WTC11 (cell line): ENCODE measurements around the gene FRS2. TPM values are rescaled to one million over a fixed set of nuclear protein-coding genes. Genes with fewer than 3 reads are reported as not detected.

Experiments used
- ATAC-seq: fragments of 200-7000 bp; cut with Tn5 transposase; 2 replicates; pipeline ENCODE4 v1.10.0; 2021; ENCODE audit warnings: mild to moderate bottlenecking, moderate library complexity
- CTCF ChIA-PET: fragments of 300-600 bp; sonication (Branson Sonifier 250); formaldehyde crosslinking; loops from one replicate; lab custom pipeline; 2021; ENCODE audit warnings: antibody characterized with exemption; lab: Charles Lee
- POLR2A ChIA-PET: fragments of 350-600 bp; sonication (Branson Sonifier 250); formaldehyde crosslinking; loops from one replicate; lab custom pipeline; 2021; ENCODE audit warnings: antibody characterized with exemption; lab: Charles Lee
- DNase-seq: peaks from one replicate; pipeline ENCODE4 v3.0.0; 2021; ENCODE audit warnings: low spot score
- H3K27ac Mint-ChIP-seq: 2 replicates; pipeline ENCODE4 v1.8.0; 2021; ENCODE audit warnings: mixed read lengths
- H3K27me3 Mint-ChIP-seq: 2 replicates; pipeline ENCODE4 v1.8.0; 2021; ENCODE audit warnings: low read depth, mild to moderate bottlenecking, moderate library complexity, mixed read lengths
- H3K36me3 Mint-ChIP-seq: 2 replicates; pipeline ENCODE4 v1.8.0; 2021; ENCODE audit warnings: mixed read lengths
- H3K4me1 Mint-ChIP-seq: 2 replicates; pipeline ENCODE4 v1.8.0; 2022; ENCODE audit warnings: mixed read lengths
- H3K4me3 Mint-ChIP-seq: 2 replicates; pipeline ENCODE4 v1.8.0; 2021; ENCODE audit warnings: mild to moderate bottlenecking, moderate library complexity, mixed read lengths
- H3K9me3 Mint-ChIP-seq: 2 replicates; pipeline ENCODE4 v1.8.0; 2021; ENCODE audit warnings: mixed read lengths
- CREB1 ChIP-seq: sonication (generic); formaldehyde crosslinking; IDR thresholded peaks from 2 replicates; pipeline ENCODE4 v1.8.0; 2023; ENCODE audit warnings: mild to moderate bottlenecking, missing genetic modification reagents
- EMX1 ChIP-seq: fragments of 250-450 bp; sonication (Bioruptor Pico); IDR thresholded peaks from 2 replicates; pipeline ENCODE4 v1.8.0; 2021; ENCODE audit warnings: mild to moderate bottlenecking
- ERG ChIP-seq: fragments of 250-450 bp; sonication (Bioruptor Pico); IDR thresholded peaks from 2 replicates; pipeline ENCODE4 v1.8.0; 2021; ENCODE audit warnings: mild to moderate bottlenecking
- FOXJ3 ChIP-seq: sonication (generic); formaldehyde crosslinking; IDR thresholded peaks from 2 replicates; pipeline ENCODE4 v1.9.0; 2021; ENCODE audit warnings: missing genetic modification reagents, mild to moderate bottlenecking, borderline replicate concordance
- GABPB1 ChIP-seq: sonication (generic); formaldehyde crosslinking; IDR thresholded peaks from 2 replicates; pipeline ENCODE4 v1.8.1; 2023; ENCODE audit warnings: mild to moderate bottlenecking, missing genetic modification reagents
- GRHL2 ChIP-seq: fragments of 250-450 bp; sonication (Bioruptor Pico); IDR thresholded peaks from 2 replicates; pipeline ENCODE4 v1.8.0; 2022; ENCODE audit warnings: mild to moderate bottlenecking, moderate library complexity; ENCODE audit not compliant: insufficient replicate concordance, severe bottlenecking
- GTF2I ChIP-seq: fragments of 250-450 bp; sonication (Bioruptor Pico); conservative IDR thresholded peaks from 2 replicates; pipeline ENCODE4 v1.4.0; 2021; ENCODE audit warnings: mild to moderate bottlenecking
- JUN ChIP-seq: sonication (generic); formaldehyde crosslinking; IDR thresholded peaks from 2 replicates; pipeline ENCODE4 v1.8.0; 2023; ENCODE audit warnings: mild to moderate bottlenecking, missing genetic modification reagents
- MYBL2 ChIP-seq: sonication (generic); formaldehyde crosslinking; IDR thresholded peaks from 2 replicates; pipeline ENCODE4 v1.8.1; 2023; ENCODE audit warnings: mild to moderate bottlenecking, moderate library complexity, missing genetic modification reagents
- RELA ChIP-seq: sonication (generic); formaldehyde crosslinking; IDR thresholded peaks from 2 replicates; pipeline ENCODE4 v1.8.1; 2022; ENCODE audit warnings: missing genetic modification reagents, mild to moderate bottlenecking, borderline replicate concordance
- SMAD3 ChIP-seq: sonication (generic); formaldehyde crosslinking; IDR thresholded peaks from 2 replicates; pipeline ENCODE4 v1.8.0; 2022; ENCODE audit warnings: missing genetic modification reagents, mild to moderate bottlenecking, borderline replicate concordance
- SMAD4 ChIP-seq: sonication (generic); formaldehyde crosslinking; IDR thresholded peaks from 2 replicates; pipeline ENCODE4 v1.8.0; 2022; ENCODE audit warnings: mild to moderate bottlenecking, missing genetic modification reagents
- TEAD4 ChIP-seq: sonication (generic); formaldehyde crosslinking; IDR thresholded peaks from 2 replicates; pipeline ENCODE4 v1.8.0; 2022; ENCODE audit warnings: mild to moderate bottlenecking, missing genetic modification reagents
- TP53 ChIP-seq: sonication (generic); formaldehyde crosslinking; IDR thresholded peaks from 2 replicates; pipeline ENCODE4 v1.8.1; 2023; ENCODE audit warnings: mild to moderate bottlenecking, missing genetic modification reagents
- USF2 ChIP-seq: sonication (generic); formaldehyde crosslinking; IDR thresholded peaks from 2 replicates; pipeline ENCODE4 v1.8.1; 2023; ENCODE audit warnings: mild to moderate bottlenecking, missing genetic modification reagents, moderate library complexity
- ZBTB43 ChIP-seq: sonication (generic); formaldehyde crosslinking; IDR thresholded peaks from 2 replicates; pipeline ENCODE4 v1.8.1; 2023; ENCODE audit warnings: mild to moderate bottlenecking, missing genetic modification reagents
- ZNF219 ChIP-seq: sonication (generic); formaldehyde crosslinking; IDR thresholded peaks from 2 replicates; pipeline ENCODE4 v1.8.0; 2023; ENCODE audit warnings: missing genetic modification reagents, mild to moderate bottlenecking, borderline replicate concordance
- ZNF423 ChIP-seq: fragments of 250-450 bp; sonication (Bioruptor Pico); IDR thresholded peaks from 2 replicates; pipeline ENCODE4 v2.1.2; 2022; ENCODE audit warnings: mild to moderate bottlenecking, moderate library complexity
- ZNF512 ChIP-seq: sonication (generic); formaldehyde crosslinking; IDR thresholded peaks from 2 replicates; pipeline ENCODE4 v1.8.1; 2022; ENCODE audit warnings: missing genetic modification reagents, borderline replicate concordance
- total RNA-seq: library from RNA; stranded (reverse); gene quantifications from 3 replicates; pipeline ENCODE4 v1.2.3, GENCODE V29; 2021
- TF ChIP-seq, protein P1 (sequence below): sonication (generic); formaldehyde crosslinking; conservative IDR thresholded peaks from 2 replicates; pipeline ENCODE4 v1.8.1; 2022; ENCODE audit warnings: mild to moderate bottlenecking, missing genetic modification reagents
- TF ChIP-seq, protein P2 (sequence below): sonication (generic); formaldehyde crosslinking; IDR thresholded peaks from 2 replicates; pipeline ENCODE4 v1.8.0; 2022; ENCODE audit warnings: mild to moderate bottlenecking, missing genetic modification reagents
- TF ChIP-seq, protein P3 (sequence below): sonication (generic); formaldehyde crosslinking; IDR thresholded peaks from 2 replicates; pipeline ENCODE4 v1.8.0; 2023; ENCODE audit warnings: missing genetic modification reagents, mild to moderate bottlenecking, borderline replicate concordance

Gene FRS2
- total RNA-seq, 1 experiment from 2014 or later = 26.1 TPM

- H3K4me1 Mint-ChIP-seq = peaks cover 48% of the 10 kb centered on the region
- POLR2A ChIA-PET = no interaction called here
- H3K27ac Mint-ChIP-seq = peak overlapping the region; percentile 22; the same call in 1 of the 2 replicates
- TF ChIP-seq ZNF512 (CRISPR knock-in tag) = no peak
- TF ChIP-seq SMAD3 (CRISPR knock-in tag) = no peak
- TF ChIP-seq GRHL2 (CRISPR knock-in tag) = no peak
- TF ChIP-seq MYBL2 (CRISPR knock-in tag) = no peak
- no peak for TF ChIP-seq CREB1
- no peak for TF ChIP-seq RELA
- no peak for TF ChIP-seq EMX1 (CRISPR knock-in tag)
- no peak for TF ChIP-seq FOXJ3 (CRISPR knock-in tag)
- TF ChIP-seq JUN (CRISPR knock-in tag) = no peak
- TF ChIP-seq ERG = no peak
- TF ChIP-seq GABPB1 (CRISPR knock-in tag) = no peak
- TF ChIP-seq GTF2I (CRISPR knock-in tag) = no peak
- TF ChIP-seq, protein P1, sequence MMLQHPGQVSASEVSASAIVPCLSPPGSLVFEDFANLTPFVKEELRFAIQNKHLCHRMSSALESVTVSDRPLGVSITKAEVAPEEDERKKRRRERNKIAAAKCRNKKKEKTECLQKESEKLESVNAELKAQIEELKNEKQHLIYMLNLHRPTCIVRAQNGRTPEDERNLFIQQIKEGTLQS (CRISPR knock-in tag) = no peak
- no peak for TF ChIP-seq ZBTB43 (CRISPR knock-in tag)
- TF ChIP-seq USF2 = no peak
- no peak for TF ChIP-seq SMAD4 (CRISPR knock-in tag)
- no peak for TF ChIP-seq TEAD4
- no peak for DNase-seq
- no peak overlapping the region for H3K4me3 Mint-ChIP-seq
- no peaks in the 10 kb centered on the region for H3K9me3 Mint-ChIP-seq
- no peaks in the 10 kb centered on the region for H3K36me3 Mint-ChIP-seq
- no peaks in the 10 kb centered on the region; the same call in 1 of the 2 replicates for H3K27me3 Mint-ChIP-seq
- ATAC-seq = no peak
- CTCF ChIA-PET = no interaction called here
Observed at GRCh38 chr12:69467366-69467765, 2.8 kb upstream of the FRS2 start.

GRCh38 chr12:69468237-69469026 lies 1.8 kb upstream of the FRS2 start:
- Mint-ChIP-seq H3K27me3 (no peaks in the 10 kb centered on the region; the same call in 1 of the 2 replicates), H3K4me3 (no peak overlapping the region), H3K36me3 (no peaks in the 10 kb centered on the region), H3K9me3 (no peaks in the 10 kb centered on the region), H3K27ac (no peak overlapping the region), H3K4me1 (peaks cover 56% of the 10 kb centered on the region)
- ATAC-seq (no peak), DNase-seq (no peak)
- ChIA-PET POLR2A (no interaction called here), CTCF (no interaction called here)
- TF ChIP-seq TP53 (CRISPR knock-in tag) (no peak), ZNF423 (CRISPR knock-in tag) (no peak), ZNF219 (no peak), SMAD4 (CRISPR knock-in tag) (no peak), GRHL2 (CRISPR knock-in tag) (no peak)
- TF ChIP-seq, protein P2, sequence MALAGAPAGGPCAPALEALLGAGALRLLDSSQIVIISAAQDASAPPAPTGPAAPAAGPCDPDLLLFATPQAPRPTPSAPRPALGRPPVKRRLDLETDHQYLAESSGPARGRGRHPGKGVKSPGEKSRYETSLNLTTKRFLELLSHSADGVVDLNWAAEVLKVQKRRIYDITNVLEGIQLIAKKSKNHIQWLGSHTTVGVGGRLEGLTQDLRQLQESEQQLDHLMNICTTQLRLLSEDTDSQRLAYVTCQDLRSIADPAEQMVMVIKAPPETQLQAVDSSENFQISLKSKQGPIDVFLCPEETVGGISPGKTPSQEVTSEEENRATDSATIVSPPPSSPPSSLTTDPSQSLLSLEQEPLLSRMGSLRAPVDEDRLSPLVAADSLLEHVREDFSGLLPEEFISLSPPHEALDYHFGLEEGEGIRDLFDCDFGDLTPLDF (CRISPR knock-in tag) = no peak
- TF ChIP-seq, protein P3, sequence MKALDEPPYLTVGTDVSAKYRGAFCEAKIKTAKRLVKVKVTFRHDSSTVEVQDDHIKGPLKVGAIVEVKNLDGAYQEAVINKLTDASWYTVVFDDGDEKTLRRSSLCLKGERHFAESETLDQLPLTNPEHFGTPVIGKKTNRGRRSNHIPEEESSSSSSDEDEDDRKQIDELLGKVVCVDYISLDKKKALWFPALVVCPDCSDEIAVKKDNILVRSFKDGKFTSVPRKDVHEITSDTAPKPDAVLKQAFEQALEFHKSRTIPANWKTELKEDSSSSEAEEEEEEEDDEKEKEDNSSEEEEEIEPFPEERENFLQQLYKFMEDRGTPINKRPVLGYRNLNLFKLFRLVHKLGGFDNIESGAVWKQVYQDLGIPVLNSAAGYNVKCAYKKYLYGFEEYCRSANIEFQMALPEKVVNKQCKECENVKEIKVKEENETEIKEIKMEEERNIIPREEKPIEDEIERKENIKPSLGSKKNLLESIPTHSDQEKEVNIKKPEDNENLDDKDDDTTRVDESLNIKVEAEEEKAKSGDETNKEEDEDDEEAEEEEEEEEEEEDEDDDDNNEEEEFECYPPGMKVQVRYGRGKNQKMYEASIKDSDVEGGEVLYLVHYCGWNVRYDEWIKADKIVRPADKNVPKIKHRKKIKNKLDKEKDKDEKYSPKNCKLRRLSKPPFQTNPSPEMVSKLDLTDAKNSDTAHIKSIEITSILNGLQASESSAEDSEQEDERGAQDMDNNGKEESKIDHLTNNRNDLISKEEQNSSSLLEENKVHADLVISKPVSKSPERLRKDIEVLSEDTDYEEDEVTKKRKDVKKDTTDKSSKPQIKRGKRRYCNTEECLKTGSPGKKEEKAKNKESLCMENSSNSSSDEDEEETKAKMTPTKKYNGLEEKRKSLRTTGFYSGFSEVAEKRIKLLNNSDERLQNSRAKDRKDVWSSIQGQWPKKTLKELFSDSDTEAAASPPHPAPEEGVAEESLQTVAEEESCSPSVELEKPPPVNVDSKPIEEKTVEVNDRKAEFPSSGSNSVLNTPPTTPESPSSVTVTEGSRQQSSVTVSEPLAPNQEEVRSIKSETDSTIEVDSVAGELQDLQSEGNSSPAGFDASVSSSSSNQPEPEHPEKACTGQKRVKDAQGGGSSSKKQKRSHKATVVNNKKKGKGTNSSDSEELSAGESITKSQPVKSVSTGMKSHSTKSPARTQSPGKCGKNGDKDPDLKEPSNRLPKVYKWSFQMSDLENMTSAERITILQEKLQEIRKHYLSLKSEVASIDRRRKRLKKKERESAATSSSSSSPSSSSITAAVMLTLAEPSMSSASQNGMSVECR (CRISPR knock-in tag) = no peak
